ENCODE measurements around the gene ANKS1B.
A peak's percentile ranks its signal among the peaks of the same experiment; 100 is the strongest.
"Not testable (repeated sequence)": the region's sequence is repeated elsewhere in the genome, so short reads cannot be mapped to it uniquely, and the experiment has no call there.

Gene ANKS1B

DNA sequence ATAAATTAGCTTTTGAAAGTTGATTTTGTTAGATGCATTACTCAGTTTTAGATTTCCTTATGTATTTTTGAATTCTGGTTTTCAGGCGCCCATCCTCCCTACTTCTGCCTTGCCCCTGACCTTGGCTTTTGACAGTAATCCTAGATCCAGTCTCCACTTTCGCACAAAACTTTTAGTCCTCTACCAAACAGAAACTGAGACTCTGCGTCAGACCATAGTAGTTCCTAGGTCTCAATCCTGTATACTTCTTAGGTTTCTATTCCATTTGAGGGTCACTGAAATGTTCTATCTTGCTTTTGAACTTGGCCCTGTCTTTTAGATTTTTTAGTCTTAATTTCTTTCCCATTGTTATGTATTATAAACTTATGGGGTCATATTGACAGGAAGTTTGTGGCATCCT is 645.1 kb downstream of the ANKS1B start:
- no peak for DNase-seq

DNA sequence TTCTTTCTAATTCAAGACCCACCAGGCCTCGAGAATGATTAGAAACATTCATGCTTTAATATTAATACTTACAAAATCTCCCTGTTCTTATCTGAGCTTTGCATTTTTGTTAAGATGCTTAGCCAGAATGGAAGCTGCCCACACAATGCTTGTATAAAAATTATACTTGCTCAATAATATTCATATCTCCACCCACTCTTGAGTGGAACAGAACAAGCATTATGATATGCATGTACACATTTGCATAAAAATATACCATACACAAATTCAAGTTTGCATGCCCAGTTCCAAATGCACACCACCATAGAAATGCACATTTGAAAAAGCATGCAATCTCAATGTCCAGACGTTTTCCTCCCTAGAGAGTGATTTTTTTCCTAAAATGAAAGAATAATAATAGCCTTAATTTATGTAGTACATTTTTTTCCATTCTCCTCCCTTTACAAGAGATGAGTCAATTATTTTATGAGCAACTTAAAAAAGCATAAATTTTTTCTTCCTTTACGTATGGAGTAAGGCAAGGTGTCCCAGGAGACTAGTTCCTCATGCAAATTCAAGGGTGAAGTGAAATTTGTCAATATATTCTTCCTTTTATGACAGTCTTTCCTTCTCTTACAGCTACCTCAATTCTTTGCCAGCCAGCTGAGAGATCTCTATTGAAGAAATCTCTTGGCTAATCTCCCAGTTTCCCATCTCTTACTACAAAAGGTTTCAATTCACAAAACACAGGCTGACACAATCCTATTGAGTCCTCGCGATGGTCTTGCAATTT is 650.3 kb downstream of the ANKS1B start:
- peak; percentile 90 to 94 for DNase-seq

DNA sequence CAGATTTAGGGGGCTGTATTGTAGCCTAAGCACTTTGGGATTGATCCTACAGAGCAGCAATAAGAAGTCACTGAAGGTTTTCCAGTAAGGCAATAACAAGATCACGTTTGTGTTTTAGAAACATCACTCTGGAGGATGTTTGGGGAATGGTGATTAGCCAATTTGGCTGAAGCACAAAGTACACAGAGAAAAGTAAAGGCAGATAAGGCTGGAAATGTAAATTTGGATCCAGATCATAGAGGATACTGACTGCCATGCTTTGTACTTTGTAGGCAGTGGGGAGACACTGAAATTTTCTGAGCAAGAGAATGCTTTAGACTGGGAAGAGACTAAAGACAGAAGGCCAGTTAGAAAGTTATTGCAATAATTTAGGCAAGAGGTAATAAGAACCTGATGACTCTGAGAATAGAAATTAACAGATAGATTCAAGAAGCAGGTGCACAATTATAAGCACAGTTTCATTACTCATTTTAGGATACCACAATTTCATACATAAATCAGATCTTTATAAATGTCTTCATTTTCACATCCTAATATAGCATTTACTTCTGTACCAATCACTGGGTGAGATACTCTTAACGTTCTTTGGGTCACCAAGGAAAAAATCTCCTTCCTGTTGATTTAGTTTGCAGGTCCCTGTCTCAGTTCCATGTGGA is 651.7 kb downstream of the ANKS1B start:
- DNase-seq = peak; percentile 19 to 42

DNA sequence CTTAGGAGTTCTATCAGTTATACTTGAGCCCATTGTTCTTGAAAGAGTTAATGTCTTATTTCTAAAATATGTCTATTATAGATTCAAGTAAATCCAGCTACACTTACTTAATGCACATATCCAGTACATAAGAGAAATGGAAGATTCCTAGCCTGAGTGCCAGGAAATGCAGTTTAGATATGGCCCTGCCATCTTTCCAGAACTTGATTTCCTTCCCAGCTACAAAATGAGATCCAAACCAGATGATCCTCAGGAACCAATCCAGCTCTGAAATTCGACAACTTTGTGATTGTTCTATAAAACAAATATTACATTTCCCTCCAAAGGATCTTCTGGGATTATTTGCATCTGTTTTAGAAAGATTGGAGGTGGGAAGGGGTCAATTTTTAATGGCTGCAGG is 654.5 kb downstream of the ANKS1B start:
- no peak for DNase-seq

DNA sequence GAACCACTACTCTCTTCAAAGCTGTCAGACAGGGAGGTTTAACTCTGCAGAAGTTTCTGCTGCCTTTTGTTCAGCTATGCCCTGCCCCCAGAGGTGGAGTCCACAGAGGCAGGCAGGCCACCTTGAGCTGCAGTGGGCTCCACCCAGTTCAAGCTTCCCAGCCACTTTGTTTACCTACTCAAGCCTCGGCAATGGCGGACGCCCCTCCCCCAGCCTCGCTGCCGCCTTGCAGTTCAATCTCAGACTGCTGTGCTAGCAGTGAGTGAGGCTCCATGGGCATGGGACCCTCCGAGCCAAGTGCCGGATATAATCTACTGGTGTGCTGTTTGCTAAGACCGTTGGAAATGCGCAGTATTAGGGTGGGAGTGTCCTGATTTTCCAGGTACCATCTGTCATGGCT is 663.5 kb downstream of the ANKS1B start:
- not testable (repeated sequence) for DNase-seq

DNA sequence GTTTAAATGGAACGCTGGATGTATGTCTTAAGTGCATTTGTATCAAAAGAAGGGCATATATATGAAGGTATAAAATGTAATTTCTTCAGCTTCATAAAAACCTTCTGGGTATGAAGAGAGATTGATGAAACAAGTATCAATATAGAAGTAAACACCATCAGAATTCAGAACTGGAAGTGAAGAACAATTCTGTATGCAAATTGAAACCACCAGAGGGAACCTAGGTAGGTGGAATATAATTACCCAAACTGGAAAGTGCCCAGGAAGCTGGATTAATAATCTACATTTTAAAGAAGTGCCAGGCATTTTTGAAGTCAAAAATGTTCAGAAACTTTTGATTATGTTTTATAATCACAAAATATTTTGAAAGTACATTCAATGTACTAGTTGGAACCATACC is 673.4 kb downstream of the ANKS1B start:
- peak in 1 of 2 experiments; percentile 5 for DNase-seq

DNA sequence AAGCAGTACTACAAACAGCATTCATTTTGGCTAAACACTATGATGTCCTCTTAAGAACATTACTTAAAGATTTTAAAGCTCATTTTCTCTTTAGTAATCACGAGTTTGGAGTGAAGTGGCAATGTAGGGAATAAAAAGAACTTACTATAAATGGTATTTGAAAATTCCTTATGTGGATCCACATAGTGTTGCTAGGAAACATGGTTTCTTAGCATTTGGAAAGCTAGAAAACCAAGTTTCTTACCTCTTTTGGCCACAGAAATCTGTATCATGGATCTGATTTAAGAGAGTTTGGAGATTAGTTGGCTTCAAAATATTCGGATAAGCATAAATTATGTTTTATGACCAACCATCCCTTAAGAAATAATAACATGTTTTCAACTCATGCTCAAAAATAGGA is 674.9 kb downstream of the ANKS1B start:
- no peak for DNase-seq

DNA sequence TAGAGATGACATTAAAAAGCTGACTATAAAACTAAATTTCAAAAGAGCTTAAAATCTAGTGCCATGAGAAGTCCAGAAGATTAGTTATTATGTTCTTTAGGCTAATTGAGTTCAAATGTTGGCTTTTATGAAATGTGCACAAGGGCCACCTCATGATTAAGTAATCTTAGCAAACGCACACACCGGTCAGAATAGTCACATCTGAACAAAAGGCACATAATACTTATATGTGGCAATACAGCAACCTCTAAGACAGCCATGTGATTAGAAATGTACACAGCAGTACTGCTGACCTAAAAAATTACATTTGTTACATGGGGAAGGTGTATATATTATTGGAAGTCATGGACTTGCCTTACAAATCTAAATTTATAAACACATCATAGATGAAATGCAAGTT is 681.9 kb downstream of the ANKS1B start:
- DNase-seq = no peak

DNA sequence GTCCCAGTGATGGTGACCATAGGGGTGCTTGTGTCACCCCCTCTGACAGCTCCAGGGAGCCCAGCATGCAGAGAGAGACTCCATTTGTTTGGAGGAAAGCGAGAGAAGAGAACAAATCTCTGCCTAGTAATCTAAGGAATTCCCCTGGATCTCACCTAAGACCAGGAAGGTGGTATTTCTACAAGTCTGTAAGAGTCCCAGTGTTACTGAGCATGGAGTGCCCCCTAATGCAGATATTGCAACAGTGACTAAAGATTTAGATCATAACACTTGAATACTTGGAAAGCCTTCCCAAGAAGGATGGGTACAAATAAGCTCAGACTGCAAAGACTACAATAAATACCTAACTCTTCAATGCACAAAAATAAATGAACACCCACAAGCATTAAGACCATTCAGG is 697.6 kb downstream of the ANKS1B start:
- no peak for DNase-seq

DNA sequence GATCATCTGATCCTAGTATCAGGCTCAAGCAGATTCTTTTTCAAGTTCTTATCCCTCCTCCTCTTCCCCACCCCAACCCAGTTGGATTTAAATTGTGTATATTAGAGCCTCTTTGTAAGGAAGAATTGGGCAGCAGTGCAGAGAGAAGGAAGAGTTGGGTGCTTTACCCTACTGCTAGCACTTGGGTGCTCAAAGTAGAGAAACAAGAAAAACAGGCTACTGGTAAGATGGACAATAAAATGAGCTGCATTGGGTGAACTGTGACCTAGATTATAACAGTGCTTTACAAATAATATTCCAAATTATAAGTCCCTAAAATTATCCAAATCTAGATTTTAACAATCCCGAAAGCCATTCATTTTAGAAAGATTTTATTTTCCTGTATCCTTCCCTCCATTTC is 700.6 kb downstream of the ANKS1B start:
- no peak for DNase-seq

DNA sequence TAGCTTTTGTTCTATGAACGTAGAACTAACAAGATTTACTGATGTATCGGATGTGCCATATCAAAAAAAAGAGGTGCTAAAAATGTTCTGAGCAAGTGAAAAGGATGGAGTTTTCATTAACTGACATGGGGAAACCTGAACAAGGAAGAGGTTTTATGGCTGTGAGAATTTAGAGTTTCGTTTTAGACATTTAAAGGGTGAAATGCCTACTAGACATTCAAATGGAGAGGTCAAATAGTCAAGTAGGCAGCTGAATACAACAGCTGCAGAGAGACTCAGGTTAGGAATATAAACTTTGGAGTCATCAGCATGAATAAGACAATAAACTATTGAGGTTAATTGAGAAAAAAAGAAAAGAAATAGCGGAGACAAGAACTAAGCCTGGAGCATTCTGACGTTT is 702.1 kb downstream of the ANKS1B start:
- DNase-seq = no peak

DNA sequence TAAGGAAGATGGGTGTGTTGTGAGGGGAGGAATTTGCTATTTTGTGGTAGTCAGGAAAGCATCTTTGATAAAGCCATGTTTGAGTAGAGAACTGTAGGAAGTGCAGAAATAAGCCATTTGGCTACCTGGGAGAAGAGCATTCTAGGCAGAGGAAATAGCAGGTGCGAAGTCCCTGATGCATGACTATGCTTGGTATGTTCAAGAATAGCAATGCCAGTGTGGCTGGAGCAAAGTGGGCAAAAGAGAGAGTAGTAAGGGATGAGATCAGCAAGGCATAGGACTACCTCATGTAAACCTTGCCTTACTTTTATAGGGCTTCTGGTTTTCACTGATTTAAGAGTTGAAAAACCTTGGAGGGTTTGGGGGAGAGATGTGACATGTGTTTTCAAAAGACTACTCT is 702.6 kb downstream of the ANKS1B start:
- DNase-seq = peak in 1 of 2 experiments; percentile 4

DNA sequence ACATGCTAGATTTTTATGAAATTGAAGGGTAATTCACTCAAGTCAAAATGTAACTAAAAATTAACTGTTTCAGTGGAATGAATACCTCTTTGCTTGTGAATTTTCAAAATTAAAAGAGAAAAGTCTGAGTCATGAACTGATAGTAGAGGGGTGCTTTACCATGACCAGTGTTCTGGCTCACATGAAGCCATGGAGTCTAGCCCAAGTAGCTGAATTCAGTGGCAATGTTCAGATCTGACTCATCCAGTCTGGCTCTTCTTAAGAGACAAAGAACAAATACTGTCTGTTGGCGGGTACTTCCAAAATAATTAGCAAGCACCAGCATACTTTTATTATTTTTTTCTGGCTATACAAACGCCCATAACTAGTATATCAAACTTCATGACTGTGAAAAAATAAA is 703.5 kb downstream of the ANKS1B start:
- no peak for DNase-seq

DNA sequence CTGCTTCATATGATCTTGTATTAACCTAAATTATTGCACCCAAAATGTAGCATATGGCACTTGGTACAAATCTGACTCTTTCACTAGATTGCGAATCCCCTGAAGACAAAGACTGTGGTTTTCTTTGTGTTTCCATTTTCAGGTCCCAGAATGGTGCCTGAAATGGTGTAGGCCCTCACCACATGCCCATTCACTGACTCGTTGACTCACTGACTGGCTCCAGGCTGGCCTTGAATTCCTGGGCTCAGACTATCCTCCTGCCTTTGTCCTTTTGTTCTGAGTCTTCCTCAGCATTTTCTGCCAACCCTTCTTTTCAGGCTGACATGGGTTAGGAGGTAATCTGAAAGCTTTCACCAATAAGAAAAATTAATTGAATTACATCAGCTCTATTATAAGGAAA is 705.8 kb downstream of the ANKS1B start:
- no peak for DNase-seq

DNA sequence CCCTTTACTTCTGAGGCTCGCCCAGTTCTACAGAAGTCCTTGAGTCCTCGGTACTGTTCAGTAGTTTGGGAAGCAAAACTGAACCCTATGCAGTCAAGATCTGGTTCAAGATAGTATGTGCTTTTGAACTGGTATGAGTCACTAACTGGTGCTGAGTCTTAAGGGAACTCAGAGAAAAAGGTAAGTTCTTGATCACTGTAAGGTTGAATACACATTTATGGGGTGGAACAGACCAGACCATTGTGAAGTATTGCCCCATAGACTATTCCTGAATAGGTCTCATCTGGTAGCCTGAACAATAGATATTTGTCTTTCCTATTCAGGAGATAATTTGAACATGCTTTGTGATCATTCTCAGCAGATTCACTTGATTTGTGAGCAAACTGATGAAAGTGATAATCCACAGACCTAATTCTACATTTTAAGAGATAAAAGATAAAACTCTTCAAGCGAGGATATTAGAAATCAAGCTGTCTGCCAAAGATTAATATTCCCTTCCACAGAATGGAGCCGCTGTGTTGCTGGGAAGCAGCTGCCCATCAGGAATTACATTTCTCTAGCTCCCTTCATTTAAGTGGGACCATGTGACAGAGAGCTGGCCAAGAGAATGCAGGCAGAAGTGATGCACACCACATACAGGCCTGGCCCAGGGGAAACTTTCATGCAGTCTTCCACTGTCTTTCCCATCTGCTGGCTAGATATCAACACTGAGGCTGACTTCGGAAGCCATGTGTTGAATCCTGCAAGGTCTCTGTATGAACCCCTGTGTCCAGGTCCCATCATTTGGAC is 707.0 kb downstream of the ANKS1B start:
- no peak for DNase-seq

DNA sequence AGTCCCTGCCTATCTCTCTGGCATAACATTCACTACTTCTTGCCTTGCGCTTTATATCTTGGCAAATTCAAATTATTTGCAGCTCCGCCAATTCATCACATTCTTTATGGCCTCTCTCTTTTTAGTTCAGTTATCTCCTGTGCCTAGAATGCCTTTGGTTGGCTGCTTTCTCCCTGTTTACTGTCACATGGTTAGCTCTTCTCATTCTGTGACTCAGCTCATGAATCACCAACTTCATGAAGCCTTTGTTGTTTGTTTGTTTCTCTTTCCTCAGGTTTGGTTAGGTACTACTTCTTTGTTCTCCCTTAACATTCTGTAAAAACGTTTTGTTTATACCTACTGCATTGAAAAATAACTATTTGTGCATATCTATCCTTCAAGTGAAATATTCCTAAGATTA is 713.7 kb downstream of the ANKS1B start:
- DNase-seq = no peak

DNA sequence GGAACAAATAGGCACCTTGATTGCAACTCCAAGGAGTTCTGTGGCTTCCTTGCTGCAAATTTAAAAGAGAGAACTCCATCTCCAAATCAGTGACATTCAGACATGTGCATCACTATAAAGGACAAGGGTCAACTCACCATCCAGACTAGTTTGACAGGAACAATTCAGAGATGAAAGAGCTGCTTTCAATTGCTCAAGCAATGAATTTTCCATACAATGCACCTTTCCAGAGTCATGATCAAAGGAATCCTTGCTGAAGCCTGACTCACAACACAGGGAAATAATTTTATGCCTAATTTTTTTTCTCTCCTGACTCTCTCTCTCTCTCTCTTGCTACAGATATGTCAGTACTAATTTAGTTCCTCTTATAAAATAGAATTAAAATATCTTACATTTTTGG is 717.7 kb downstream of the ANKS1B start:
- no peak for DNase-seq

DNA sequence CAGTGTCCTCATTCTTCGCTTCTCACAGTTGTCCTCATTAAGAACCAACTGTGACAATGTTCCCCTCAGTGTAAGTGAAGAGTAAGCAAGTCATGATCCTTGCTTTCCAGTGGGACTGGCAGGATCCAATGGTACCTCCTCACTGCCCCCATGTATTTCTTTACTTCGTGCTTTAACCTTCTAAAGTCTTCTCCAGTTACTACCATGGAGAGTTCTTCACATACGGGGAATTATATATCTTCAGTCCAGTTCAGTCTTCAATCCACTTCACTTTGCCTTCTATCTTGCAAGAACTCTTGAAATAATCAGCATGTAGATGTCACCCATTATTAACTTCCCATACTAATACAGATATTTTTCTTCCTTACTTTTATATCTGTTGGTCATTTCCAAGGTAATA is 719.1 kb downstream of the ANKS1B start:
- no peak for DNase-seq

DNA sequence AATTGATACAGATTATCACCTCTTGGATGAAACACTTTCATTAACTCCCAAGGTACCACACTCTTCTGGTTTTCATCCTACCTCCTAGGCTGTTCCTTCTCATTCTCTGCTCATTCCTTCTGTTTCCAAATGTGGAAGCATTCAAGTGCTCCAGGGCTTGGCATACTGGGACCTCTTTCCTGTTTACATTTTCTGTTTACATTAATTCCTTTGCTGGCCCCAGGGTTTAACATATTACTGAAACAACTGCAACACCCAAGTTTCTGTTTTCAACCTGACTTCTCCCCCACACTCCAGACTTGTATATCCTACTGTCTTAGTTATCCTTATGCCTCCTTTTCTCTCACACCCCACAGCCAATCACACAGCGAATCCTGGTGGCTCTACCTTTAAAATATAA is 723.5 kb downstream of the ANKS1B start:
- DNase-seq = no peak

DNA sequence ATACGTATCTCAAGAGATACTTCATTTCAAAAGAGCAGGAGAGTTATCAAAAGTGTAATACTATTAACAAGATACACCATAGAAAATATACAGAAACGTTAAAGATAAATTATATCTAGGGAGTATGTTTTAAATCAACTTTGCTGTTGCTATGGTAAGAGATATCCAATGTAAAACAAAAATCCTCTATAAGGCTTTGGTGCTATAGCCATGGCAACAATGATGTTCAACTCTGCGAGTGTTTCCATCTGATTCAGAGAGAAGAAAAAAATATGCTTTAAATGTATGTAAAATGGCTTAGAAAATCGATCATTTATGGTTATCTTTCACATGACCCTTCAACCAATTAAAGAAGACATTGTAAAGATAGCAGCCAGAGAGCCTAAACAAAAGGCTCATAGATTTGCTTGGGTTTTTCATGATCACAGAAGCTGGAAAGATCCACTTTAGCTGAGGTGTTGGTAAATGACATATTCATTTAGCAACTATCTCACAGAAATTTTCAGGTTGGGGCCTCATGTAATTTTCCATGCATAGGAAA is 724.2 kb downstream of the ANKS1B start:
- no peak for DNase-seq

DNA sequence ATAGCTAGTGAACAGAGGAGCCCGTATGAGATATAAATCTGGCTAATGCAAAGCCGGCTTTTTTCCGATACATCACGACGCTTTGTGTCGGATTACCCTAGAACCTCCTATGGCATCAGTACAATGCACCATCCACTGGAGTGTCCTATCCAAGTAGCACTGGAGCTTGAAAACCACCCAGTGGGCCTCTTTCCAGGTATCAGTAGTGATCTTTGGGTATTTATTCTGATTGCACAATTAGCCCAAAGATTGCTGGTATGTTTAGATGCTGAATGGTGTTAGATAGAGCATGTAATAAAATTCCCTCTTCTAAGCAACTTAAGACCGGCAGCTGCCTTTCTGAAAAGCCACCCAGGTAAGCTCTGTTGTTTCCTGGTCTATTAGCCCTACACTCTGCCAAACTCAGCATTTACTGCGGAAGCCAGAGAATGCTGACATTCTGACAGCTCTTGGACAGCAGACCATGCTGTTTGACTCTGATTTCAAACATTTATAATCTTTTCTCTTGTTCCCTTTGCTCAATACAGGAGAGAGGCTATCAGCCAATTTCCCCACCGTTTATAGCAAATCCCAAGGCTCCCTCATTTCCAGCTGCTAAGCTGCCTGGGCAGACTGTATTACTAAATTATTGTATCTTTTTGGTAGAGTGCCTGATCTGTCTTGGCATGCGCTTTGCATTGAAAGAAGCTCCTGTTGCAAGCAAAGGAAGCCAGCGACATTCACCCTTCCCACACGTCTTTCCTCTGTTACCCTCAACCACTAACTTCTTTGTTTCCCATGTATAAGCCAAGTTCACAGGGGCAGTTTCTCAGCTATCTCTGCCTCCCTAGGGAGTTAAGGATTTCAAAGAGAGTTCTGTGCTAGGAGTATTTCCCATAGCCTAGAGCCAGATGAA is 725.4 kb downstream of the ANKS1B start:
- DNase-seq = no peak

DNA sequence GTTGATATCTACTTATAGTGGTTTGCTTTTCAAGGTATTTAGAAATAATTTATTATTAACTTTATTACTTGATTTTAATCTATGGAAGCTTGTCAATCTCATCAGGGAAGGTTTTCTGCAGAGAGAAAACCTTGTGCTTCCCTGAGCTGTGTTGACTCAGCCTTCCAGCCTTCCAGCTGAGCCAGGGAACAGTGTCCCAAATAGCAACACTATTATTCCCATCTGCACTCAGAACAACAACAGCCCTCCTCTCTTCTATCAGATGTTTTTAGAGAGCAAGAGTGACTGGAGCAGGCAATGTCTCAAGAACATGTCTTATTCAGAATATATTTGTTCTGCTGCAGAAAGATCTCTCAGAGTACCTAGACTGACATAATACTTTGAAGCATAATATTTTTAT is 727.1 kb downstream of the ANKS1B start:
- DNase-seq = no peak

DNA sequence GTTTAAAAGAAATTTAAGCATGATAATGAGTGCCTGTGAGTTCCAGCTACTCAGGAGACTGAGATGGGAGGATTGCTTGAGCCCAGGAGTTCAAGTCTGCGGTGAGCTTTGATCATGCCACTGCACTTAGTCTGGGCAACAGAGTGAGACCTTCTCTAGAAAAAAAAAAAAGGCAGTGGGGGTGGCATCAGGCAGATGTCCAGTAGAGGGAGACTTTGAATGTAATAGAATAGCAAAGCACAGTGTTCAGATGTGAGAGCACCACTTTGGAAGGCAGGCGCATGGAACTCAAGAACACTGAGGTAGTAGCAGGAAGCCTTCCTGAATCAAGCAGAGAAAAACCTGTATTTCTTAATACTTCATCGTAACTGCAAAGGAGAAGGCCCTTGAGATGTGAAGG is 731.7 kb downstream of the ANKS1B start:
- DNase-seq = peak in 1 of 2 experiments; percentile 56
